Right lobe of liver (tissue), 6 donors: ENCODE results near the gene CDC42BPG. TPM values are rescaled to one million over a fixed set of nuclear protein-coding genes. Genes with fewer than 3 reads are reported as not detected.

Experiments used
- ATAC-seq, 4 donors: fragments of 200-7000 bp; cut with Tn5 transposase; one replicate each; pipeline ENCODE4 v1.9.1; 2020; ENCODE audit warnings: mild to moderate bottlenecking in 4 of 4, moderate library complexity in 4 of 4
- DNase-seq, 3 donors: peaks; one replicate each; pipeline ENCODE4 v3.0.0-alpha.2; 2020
- H3K27ac ChIP-seq, 3 donors: fragments of 200-600 bp; one replicate each; pipeline ENCODE4 v1.8.0; 2022
- H3K27me3 ChIP-seq, 2 donors: fragments of 200-600 bp; one replicate each; pipeline ENCODE4 v1.8.0; 2022
- H3K36me3 ChIP-seq, 4 donors: fragments of 200-600 bp; sonication (generic) in 1 of 4; one replicate each; pipeline versions ENCODE4 v1.5.1 to v1.8.0; 2017 to 2022; ENCODE audit warnings: control low read depth in 1 of 4
- H3K4me1 ChIP-seq, 4 donors: fragments of 200-600 bp; sonication (generic) in 1 of 4; one replicate each; pipeline versions ENCODE4 v1.5.1 to v1.8.0; 2017 to 2022; ENCODE audit warnings: control low read depth in 1 of 4
- H3K4me3 ChIP-seq, 3 donors: fragments of 200-600 bp; one replicate each; pipeline ENCODE4 v1.8.0; 2022
- H3K9me3 ChIP-seq, 4 donors: fragments of 200-600 bp; sonication (generic) in 1 of 4; one replicate each; pipeline versions ENCODE4 v1.5.1 to v1.8.0; 2017 to 2022; ENCODE audit warnings: control low read depth in 1 of 4
- CTCF ChIP-seq, 4 donors: fragments of 200-600 bp in 3 of 4; fragments of 450-650 bp in 1 of 4; IDR thresholded peaks; one replicate each; pipeline versions ENCODE4 v1.5.1 to v1.8.0; 2016 to 2022; ENCODE audit warnings: antibody characterized with exemption in 4 of 4, mild to moderate bottlenecking in 2 of 4
- POLR2A ChIP-seq: fragments of 450-650 bp; IDR thresholded peaks from one replicate; pipeline ENCODE4 v1.6.1; 2017; ENCODE audit warnings: antibody characterized with exemption, mild to moderate bottlenecking
- WGBS: methylation state at CpG from one replicate; pipeline ENCODE4 v1.1.6; 2018; ENCODE audit warnings: low coverage, low lambda C conversion rate; ENCODE audit not compliant: insufficient coverage; ENCODE audit errors: missing lambda C conversion rate; 5-methylcytosine and 5-hydroxymethylcytosine counted together
- intact Hi-C, 2 donors: fragments of 100-400 bp; cut with DNase I; formaldehyde crosslinking; loops; one replicate each; pipeline versions ENCODE4 v1.11.2 to v1.14.1; 2022
- total RNA-seq, 6 experiments: library from RNA; depleted of rRNA in 2 of 6; stranded (reverse); fragments of >200 nt in 2 of 6; fragmentation: NEBNext Ultra II Directional in 3 of 6; extraction: Animal tissue kit (Norgen Biotek cat#: 25700) in 3 of 6; gene quantifications; one replicate each; pipeline versions ENCODE4 v1.1.0 to v1.2.4, GENCODE V29; 2016 to 2023
- donor health status: DM: no; HTN: yes; CAD: no.
- donor health status: DM: no; HTN: no; CAD: no.
- donor health status: DM: no; HTN: no; CAD: no.
- donor health status: DM: no; HTN: yes; CAD: no.
- donor health status: DM: no; HTN: yes; CAD: no.

Gene CDC42BPG
- total RNA-seq, 6 experiments from 2014 or later: 0.63 to 1.1 (median 0.99) TPM

GRCh38 chr11:64845129-64845775 lies 799 bp upstream of the CDC42BPG start:
- Histone ChIP-seq H3K9me3 (no peaks in the 10 kb centered on the region), H3K4me3 (no peak overlapping the region), H3K27ac (no peak overlapping the region), H3K36me3 (no peaks in the 10 kb centered on the region), H3K27me3 (no peaks in the 10 kb centered on the region), H3K4me1 (peaks cover 0 to 24% (median 10%) of the 10 kb centered on the region in 4 donors)
- DNase-seq (no peak), ATAC-seq (no peak)
- intact Hi-C loops: loop anchor here in 1 of 2 donors (10.0 kb wide), 1 partner anchor 60 kb away; no protein-coding TSS in a partner anchor
- no peak for TF ChIP-seq CTCF (IDR thresholded peaks at IDR 0.05)
- TF ChIP-seq POLR2A: no peak
- 26% methylated on average over 8 of the region's 9 CpGs for whole genome bisulfite sequencing

- H3K4me1 ChIP-seq: peaks cover 0 to 12% (median 5%) of the 10 kb centered on the region in 4 donors
- intact Hi-C loops: loop anchor here in 1 of 2 donors (10.0 kb wide), 1 partner anchor 59 kb away; no protein-coding TSS in a partner anchor
- peak overlapping the region; percentile 41 to 50 (median 45) for H3K4me3 ChIP-seq
- no peaks in the 10 kb centered on the region for H3K9me3 ChIP-seq
- no peaks in the 10 kb centered on the region for H3K27me3 ChIP-seq
- no peak overlapping the region for H3K27ac ChIP-seq
- no peak for ATAC-seq
- 39% methylated on average over 15 of the region's 27 CpGs for WGBS
- peak in 1 of 3 donors; percentile 57 for DNase-seq
- no peaks in the 10 kb centered on the region for H3K36me3 ChIP-seq
- TF ChIP-seq POLR2A (no peak), CTCF (IDR thresholded peaks at IDR 0.05) (no peak)
Observed at GRCh38 chr11:64843686-64844329, 645 bp downstream of the CDC42BPG start.

- intact Hi-C loops: loop anchor here in 1 of 2 donors (10.0 kb wide), 1 partner anchor 58 kb away; no protein-coding TSS in a partner anchor
- no peak for TF ChIP-seq POLR2A
- TF ChIP-seq CTCF (IDR thresholded peaks at IDR 0.05): no peak
- no peak overlapping the region for H3K4me3 ChIP-seq
Observed at GRCh38 chr11:64842851-64843685, 1.4 kb downstream of the CDC42BPG start.

GRCh38 chr11:64842366-64842759 lies 2.1 kb downstream of the CDC42BPG start:
- no peaks in the 10 kb centered on the region for H3K36me3 ChIP-seq
- TF ChIP-seq POLR2A: no peak
- no peak for DNase-seq
- H3K4me3 ChIP-seq: no peak overlapping the region
- WGBS: no CpG with 5 or more reads among the region's 6 CpGs
- no peak overlapping the region for H3K27ac ChIP-seq
- intact Hi-C loops: loop anchor here in 1 of 2 donors (10.0 kb wide), 1 partner anchor 58 kb away; no protein-coding TSS in a partner anchor
- no peaks in the 10 kb centered on the region for H3K27me3 ChIP-seq
- H3K4me1 ChIP-seq: peaks cover 0 to 5% (median 0%) of the 10 kb centered on the region in 4 donors
- H3K9me3 ChIP-seq: no peaks in the 10 kb centered on the region
- no peak for ATAC-seq

More at GRCh38 chr11:64842851-64843685, 1.4 kb downstream of the CDC42BPG start:
- H3K9me3 ChIP-seq: no peaks in the 10 kb centered on the region
- 78% methylated on average over 5 of the region's 19 CpGs for WGBS
- H3K27me3 ChIP-seq: no peaks in the 10 kb centered on the region
- DNase-seq (peak in 1 of 3 donors; percentile 56), ATAC-seq (no peak)
- no peak overlapping the region for H3K27ac ChIP-seq
- peaks cover 0 to 5% (median 1%) of the 10 kb centered on the region in 4 donors for H3K4me1 ChIP-seq
- H3K36me3 ChIP-seq: no peaks in the 10 kb centered on the region
